Stimulated activated CD8-positive, alpha-beta memory T cell treated with anti-CD3 and anti-CD28 coated beads, Interleukin-2, amount 100 ng/mL, for 1 hour (primary cell): ENCODE results near the gene KRT86.
"Not testable (repeated sequence)": the region's sequence is repeated elsewhere in the genome, so short reads cannot be mapped to it uniquely, and the experiment has no call there.

Experiments
- DNase-seq, 2 donors: peaks; one replicate each; pipeline ENCODE4 v3.0.0-alpha.2; 2020; ENCODE audit warnings: low read depth in 2 of 2

KRT86 gene

DNA sequence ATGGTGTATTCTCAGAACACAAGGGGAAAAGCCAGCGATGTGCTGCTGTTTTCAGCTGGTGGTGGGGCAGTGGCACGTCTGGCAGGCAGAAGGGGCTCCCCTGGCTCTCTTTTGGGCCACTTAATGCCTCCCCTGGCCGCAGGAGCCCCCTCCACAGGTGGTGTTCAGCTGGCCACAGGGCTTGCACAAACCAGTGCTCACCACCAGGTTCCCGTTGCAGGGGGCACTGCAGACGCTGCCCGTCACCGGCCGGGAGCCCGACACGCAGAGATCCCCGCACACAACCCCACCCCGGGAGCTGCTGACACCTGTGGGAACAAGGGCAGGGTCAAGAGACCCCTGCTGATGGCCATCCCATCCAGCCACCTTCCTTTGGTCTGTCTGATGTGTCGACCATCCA, 40.1 kb downstream of the KRT86 start:
- DNase-seq: no peak

DNA sequence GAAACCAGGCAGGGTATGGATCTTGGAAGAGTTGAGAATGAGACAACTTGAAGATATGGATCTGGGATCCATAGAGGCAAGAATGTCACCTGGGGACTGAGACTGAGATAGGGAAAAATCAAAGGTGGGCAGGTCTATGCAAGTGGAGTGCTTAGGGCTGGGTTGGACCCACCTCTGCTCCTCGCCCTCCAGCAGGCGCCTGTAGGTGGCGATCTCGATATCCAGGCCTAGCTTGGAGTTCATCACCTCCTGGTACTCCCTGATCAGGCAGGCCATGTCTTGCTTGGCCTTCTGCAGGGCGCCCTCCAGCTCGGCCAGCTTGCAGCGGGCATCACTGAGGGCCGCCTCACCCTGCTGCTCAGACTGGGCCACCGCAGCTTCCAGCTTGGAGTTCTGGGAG, 41.3 kb downstream of the KRT86 start:
- not testable (repeated sequence) for DNase-seq

GRCh38 chr12:52316290-52316689, 41.8 kb downstream of the KRT86 start:
- DNase-seq: no peak

- no peak for DNase-seq
Measured at GRCh38 chr12:52316701-52317100, 42.3 kb downstream of the KRT86 start.

DNA sequence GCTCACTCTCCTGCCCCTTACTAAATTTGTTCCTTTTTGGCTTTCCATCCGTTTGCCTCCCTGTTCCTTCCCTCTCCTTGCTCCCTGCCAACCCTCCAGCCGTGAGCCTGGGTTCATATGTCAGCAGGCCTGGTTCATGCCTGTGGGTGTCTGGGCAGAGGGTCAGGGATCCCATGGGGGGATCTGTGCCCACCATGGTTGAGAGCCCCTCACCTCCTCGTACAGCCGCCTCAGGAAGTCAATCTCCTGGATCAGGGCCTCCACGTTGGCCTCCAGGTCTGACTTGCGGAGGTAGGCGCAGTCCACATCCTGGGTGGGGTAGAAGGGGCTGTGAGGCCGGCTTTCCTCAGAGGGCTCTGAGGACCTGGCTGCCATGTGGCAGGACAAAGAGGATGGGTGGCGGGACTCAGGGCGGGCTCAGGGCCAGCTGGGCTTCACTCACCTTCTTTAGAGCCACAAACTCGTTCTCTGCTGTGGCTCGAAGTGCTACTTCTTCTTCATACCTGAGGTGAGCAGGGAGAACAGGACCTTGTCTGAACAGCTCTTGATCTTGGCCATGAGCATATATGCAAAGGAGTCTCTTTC, 43.1 kb downstream of the KRT86 start:
- no peak for DNase-seq

GRCh38 chr12:52318241-52318990, 44.0 kb downstream of the KRT86 start:
- DNase-seq: no peak

- DNase-seq: no peak
Measured at GRCh38 chr12:52319097-52319496, 44.7 kb downstream of the KRT86 start.

- DNase-seq: no peak
Measured at GRCh38 chr12:52320784-52321400, 46.4 kb downstream of the KRT86 start, which contains the start of gene KRT83. Gene KRT83, minus strand, starts transcription at chr12:52321398. Its CDS starts 63 bp downstream, at chr12:52321335.

DNA sequence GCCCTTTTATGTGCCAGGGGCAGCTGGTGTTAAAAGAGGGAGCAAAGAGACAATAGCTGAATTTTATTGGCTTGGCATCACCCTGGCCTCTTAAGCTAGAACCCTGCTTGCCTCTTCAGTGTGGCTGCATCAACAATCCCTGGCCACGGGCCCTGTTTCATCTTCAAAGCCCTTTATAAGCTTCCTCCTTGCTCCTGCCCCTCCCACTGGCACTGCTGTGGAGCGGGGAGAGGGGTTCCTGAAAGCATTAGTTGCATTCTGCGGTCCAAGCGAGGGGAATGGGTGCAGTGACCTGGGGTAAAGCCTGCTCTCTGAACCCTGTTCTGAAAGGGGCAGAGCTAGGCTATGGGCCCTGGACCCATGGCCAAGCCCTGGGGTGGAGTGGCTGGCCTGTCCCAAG, 47.0 kb downstream of the KRT86 start:
- no peak for DNase-seq

DNA sequence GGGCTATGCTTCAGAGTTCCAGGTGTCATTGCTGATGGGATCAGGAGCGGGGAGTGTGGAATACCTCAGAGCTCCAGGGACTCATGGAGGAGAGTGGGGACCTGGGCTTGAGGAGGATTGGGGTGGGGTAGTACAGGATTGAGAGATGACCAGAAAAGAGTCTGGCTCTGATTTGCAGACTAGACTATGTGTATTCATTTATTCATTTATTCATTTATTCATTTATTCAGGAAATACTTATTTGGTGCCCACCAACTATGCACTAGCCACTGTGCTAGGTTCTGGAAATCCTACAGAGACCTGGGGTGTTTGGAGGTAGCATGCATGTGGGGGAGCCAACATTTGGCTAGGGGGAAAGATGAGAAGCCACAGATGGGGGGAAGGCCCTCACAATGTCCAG, 47.6 kb downstream of the KRT86 start:
- no peak for DNase-seq

GRCh38 chr12:52323001-52323400, 48.6 kb downstream of the KRT86 start:
- no peak for DNase-seq

DNA sequence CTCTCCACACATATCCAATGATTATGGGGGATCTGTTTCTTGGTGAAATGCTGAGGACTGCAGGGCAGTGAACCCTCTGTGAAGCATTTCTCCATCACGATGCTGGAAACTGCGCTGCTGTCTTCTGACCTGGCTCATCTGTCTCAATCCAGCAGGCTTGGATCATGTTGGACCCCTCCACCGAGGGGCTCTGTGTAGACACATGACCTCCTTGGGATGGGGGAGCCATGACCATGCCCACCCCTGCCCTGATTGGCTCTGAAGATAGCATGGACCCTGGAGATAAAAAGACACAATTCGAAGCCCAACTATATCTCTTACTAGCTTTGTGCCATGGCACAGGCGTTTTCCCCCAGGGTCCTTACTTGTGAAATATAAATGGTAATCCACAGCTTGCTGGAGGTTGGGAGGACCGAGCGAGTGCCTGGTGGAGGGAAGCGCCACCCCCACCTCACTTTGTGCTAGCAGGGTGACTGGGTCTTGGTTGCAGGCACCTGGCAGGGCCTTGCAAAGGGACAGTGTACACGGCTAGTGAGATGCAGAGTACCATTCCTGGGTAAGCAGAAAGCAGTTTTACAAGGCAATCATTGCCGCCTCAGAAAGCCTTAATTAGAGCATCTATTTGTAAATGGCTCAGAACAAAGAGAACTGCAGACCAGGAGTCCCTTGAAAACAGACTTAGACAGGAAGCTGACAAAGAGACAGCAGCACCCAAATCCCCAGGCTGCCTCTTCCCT, 49.1 kb downstream of the KRT86 start:
- no peak for DNase-seq

- DNase-seq: no peak
Measured at GRCh38 chr12:52324153-52324444, 49.7 kb downstream of the KRT86 start.

DNA sequence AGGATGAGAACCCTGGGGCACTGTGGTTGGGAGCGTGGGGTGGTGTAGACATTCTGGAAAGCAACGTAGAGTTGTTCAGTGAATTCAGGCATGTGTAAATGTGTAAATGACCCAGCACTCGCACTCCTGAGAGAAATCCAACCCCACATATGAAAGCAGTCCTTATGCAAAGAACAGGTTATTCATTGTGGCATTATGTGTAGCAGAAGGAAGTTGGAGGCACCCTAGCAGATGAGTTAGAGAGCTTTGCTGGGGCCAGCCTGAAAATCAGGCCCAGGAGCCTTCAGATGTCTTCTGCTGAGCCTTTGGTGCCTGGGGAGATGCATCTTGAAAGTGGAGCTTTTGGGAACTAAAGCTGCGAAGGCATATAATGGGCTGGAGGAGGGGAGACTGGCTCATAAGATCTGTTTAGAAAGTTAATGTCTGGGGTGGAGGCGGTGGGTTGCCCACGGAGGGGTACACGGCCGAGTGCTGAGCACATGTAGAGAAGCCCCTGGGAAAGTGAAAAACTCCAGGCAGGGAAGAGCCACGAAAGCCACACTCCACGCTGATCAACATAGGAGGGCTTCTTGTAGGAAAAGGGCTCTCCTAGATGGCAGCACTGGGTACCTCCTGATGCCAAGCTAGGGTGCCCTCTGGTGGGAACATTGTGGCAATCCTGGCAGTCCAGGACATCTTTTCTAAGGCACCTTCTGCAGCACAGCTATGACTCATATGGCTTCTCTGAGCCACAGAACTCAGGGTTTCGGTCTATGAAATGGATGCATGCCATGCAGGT, 52.8 kb downstream of the KRT86 start:
- peak; percentile 53 to 61 for DNase-seq

- DNase-seq: no peak
Measured at GRCh38 chr12:52327830-52328500, 53.5 kb downstream of the KRT86 start.

- DNase-seq: no peak
Measured at GRCh38 chr12:52331039-52331438, 56.6 kb downstream of the KRT86 start.

DNA sequence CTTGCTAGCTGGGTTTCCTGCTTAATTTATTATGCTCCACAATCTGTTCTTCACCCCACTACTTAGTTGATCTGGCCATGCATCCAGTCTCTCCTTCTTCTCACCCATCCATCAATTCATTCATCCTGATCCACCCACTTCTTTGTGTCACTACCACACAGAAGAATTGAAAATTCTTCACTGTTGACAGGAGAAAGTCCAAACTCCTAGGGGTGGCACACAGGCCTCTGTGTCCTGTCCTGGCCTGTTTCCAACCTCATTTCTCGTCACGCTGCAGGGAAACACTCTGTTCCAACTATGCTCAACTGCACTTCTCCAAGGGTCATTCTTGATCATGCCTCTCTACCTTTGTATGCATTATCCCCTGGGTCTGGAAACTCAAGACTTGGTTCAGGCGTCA, 57.4 kb downstream of the KRT86 start:
- no peak for DNase-seq

GRCh38 chr12:52332381-52332780, 57.9 kb downstream of the KRT86 start:
- DNase-seq: no peak

DNA sequence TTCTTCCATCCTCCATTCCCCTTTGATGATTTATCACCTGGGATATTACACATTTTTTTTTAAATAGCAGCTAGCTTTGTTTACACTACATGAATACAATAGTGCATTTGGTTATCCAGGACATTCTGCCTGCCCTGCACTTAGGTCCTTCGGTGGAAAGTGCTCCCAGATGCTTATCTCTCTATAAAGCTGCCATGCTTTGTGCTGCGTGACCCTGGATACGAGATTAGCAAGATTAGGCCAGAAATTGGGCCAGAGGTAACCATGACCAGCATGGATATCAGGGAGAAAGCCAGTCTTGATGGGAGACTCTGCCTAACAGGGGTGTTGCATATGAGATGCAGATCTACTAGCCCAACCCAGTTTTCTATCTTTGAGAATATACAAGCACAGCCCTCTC, 58.9 kb downstream of the KRT86 start:
- DNase-seq: no peak

DNA sequence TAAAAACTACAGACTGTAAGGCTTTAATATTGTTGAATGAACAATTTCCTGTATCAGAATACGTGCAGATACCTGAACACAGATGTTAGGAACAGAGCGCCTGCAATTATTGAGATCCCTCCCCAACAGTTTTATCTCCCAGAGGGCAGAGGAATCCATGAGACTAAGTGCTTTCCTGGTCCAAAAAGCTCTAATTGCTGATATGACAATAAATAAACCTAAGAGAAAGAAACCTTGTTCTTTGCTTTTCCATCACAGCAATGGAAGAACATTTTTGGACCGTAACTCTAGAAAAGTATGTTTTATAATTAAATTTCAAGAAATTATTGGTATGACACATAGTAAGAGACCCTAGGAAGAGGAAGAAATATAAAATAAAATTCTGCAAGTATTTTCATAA, 59.7 kb downstream of the KRT86 start:
- DNase-seq: no peak

- no peak for DNase-seq
Measured at GRCh38 chr12:52335598-52336262, 61.3 kb downstream of the KRT86 start.
